ENCODE results near the gene BRD1.

Gene BRD1

DNA sequence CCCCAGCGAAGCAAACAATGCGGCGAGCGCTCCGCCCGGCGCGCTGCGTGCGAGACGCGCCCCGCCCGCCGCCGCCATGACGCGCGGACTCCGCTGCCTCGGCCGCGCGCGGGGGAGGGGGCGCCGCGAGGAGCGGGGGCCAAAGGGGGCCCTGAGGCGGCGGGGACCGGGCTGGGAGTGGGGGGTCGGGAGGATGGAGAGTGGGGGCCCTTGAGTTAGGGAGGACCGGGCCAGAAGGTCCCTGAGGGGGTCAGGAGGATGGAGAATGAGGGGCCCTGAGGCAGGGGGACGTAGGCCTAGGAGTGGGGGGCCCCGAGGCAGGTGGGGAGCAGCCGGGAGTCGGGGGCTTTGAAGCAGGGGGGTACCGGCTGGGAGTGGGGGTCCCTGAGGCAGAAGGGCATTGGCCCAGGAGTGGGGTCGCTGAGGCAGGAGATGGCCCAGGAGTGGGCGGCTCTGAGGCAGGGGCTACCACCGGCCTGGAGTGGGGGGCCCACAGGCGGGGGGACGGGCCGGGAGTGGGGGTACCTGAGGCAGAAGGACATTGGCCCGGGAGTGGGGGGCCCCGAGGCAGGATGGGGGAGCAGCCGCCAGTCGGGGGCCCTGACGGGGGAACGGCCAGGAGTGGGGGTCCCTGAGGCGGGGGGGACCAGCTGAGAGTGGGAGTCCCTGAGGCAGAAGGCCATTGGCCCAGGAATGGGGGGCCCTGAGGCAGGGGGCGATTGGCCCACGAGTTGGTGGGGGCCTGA is at the start of gene BRD1:
Gene BRD1 (minus strand): TSS at position 21 of the 746 bp plus-strand sequence. CDS start 3,556 bp downstream, outside the sequence.
- DNase-seq: no peak

- DNase-seq: no peak
Measured at GRCh38 chr22:49873228-49873940, 45.7 kb upstream of the BRD1 start.

DNA sequence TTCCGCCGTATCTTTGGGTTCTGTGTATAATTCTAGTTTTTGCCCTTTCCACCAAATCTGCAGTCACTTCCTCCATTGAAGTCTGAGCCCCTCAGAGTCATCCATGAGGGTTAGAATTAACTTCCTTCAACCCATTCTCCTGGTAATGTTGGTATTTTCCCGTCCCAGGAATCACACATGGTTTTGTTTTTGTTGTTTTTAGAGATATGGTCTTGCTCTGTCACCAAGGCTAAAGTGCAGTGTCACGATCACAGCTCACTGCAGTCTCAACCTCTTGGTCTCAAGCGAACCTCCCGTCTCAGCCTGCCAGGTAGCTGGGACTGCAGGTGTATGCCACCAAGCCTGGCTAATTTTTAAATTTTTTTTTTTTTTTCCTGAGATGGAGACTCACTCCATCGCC is 44.7 kb upstream of the BRD1 start:
- DNase-seq: no peak

DNA sequence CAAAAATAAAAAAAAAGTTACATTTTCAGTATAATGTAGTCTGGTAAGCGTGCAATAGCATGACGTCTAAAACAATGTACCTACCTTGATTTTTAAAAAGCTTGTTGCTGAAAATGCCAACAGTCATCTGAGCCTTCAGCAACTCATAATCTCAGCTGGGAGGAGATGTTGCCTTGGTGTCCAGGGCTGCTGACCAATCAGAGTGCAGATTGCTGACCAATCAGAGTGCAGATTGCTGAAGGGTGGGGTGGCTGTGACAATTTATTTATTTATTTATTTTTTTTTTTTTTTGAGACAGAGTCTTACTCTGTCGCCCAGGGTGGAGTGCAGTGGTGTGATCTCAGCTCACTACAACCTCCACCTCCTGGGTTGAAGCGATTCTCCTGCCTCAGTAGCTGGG is 43.8 kb upstream of the BRD1 start:
- no peak for DNase-seq

DNA sequence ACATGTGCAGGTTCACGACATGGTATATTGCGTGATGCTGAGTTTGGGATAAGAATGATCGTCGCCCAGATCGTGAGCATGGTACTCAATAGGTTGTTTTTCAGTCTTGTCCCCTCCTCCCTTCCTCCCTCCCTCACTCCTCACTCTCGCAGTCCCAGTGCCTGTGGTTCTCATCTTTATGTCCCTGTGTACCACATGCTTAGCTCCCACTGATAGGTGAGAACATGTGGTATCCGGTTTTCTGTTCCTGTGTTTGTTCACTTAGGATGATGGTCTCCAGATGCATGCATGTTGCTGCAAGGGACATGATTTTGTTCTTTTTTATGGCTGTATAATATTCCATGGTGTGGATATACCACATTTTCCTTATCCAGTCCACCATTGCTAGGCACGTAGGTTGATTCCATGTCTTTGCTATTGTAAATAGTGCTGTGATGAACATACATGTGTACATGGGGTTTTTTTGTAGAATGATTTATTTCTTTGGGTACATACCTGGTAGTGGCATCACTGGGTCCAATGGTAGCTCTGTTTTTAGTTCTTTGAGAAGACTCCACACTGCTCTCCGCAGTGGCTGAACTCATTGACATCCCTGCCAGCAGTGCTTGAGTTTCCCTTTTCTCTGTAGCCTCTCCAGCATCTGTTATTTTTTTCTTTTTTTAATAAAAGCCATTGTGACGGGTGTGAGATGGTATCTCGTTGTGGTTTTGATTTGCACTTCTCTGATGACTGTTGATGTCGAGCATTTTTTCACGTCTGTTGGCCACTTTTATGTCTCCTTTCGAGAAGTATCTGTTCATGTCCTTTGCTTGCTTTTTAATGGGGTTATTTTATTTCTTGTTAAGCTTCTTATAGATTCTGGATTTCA is 42.4 kb upstream of the BRD1 start:
- no peak for DNase-seq

GRCh38 chr22:49869086-49869830 is 41.6 kb upstream of the BRD1 start:
- no peak for DNase-seq

DNA sequence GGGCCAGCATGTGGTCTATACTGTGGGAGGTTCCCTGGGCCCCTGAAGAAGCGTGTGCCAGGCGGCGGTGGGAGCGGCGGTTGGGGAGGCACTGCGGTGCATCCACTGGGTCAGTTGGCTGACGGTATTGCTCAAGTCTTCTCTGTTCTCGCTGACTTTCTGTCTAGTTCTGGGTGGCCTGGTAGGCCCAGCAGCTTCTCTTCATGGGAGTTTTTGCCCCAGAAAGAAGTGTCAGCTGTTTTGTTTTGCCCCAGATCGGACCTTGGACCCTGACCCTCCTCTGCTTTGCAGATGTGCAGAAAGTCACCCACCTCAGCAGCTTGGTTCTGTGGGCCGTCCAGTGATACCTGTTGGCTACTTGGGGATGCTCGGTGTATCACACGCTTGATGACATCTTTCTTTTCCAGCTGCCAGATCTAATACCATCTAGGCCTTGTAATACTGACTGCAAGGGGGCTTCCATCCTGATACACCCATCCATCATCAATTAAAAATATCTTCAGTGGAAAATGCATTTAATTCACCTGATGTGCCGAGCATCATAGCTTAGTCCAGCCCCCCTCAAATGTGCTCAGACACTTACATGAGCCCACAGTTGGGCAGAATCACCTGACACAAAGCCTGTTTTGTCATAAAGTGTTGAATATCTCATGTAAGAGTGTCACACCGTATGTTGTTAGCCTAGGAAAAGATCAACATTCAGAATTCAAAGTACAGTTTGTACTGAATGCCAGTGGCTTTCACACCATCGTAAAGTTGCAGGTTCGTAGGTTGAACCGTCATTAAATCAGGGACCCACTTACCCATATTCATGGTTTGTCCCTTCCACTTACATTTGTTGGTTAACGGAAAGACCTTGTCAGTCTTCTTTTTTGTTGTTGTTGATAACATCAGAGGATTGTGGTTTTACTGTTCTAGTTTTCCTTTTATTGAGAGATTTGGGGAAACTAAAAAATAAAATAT is 39.9 kb upstream of the BRD1 start:
- no peak for DNase-seq

GRCh38 chr22:49866646-49867045 is 39.0 kb upstream of the BRD1 start:
- DNase-seq: no peak

DNA sequence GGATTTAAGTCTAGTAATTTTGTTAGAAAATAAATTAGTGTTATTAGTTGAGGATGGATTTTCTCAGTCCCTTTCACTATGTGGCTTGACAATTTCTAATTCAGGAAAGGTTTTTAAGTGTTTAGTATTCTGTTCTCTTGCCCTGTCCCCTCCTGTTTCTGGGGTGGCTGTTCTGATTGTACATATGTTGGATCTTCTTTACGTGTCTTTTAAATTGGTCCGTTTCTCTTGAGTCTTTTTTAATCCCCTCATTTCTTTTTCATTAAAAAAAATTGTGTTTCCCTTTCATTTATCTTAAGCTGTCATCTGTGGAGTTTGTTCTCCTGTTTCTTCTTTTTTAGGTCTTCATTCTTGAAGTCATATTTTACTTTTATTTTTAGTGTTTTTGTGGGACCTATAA is 38.5 kb upstream of the BRD1 start:
- no peak for DNase-seq

- no peak for DNase-seq
Measured at GRCh38 chr22:49865156-49865555, 37.5 kb upstream of the BRD1 start.

DNA sequence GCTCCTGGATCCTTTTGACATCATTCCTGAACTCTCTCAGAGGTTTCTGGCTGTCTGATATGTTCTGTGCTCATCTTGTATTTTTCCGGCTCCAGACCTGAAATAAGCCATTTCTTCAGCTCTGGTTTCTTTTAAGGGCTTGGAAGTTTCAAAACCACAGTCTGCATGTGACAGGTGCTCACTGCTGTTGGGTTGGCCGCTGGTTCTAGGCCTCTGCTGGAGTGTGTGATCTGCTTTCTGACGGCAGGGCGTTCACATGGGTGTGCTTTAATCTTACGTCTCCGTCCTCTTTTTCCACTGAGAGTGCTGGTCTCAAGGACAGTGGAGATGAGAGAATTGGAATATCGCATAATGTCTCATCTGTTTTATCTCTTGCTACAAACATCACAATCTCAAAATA is 36.3 kb upstream of the BRD1 start:
- no peak for DNase-seq

GRCh38 chr22:49862496-49862776 is 34.8 kb upstream of the BRD1 start:
- DNase-seq: no peak

DNA sequence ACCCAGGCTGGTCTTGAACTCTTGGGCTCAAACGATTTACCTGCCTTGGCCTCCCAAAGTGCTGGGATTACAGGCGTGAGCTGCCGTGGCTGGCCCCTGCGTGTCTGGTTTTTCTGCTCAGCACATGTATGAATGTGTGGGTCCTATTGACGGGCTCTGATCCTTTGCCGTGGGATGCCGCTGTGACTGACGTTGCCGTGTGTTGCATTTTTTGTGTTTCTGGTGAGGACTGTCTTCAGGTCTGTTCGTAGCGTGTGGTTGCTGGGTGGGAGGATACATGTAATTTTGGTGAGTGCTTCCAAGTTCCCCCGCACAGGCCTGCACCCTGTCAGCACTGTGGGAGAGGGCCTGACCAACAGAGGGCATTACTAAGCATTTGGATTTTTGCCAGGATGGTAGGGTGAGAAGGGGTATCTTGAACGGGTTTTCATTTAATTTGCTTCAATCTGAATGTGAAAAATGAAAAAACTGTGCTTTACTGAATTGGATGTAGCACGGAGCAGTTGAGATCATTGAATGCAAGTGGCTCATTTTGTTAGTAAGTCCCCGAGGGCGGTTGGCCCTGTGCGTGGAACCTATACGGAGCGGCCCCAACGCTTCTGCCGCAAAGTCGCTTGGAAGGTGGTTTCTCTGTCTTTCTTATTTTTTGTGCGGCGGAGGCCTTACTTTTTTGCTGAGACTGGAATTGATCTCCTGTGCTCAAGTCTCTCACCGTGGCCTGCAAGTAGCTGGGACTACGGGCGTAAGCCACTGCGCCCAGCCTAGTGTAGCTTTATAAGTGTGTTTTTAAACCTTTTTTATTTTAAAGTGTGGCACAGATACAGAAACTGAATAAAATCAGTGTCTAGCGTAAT is 34.2 kb upstream of the BRD1 start:
- DNase-seq: no peak

- no peak for DNase-seq
Measured at GRCh38 chr22:49858827-49859226, 31.2 kb upstream of the BRD1 start.

DNA sequence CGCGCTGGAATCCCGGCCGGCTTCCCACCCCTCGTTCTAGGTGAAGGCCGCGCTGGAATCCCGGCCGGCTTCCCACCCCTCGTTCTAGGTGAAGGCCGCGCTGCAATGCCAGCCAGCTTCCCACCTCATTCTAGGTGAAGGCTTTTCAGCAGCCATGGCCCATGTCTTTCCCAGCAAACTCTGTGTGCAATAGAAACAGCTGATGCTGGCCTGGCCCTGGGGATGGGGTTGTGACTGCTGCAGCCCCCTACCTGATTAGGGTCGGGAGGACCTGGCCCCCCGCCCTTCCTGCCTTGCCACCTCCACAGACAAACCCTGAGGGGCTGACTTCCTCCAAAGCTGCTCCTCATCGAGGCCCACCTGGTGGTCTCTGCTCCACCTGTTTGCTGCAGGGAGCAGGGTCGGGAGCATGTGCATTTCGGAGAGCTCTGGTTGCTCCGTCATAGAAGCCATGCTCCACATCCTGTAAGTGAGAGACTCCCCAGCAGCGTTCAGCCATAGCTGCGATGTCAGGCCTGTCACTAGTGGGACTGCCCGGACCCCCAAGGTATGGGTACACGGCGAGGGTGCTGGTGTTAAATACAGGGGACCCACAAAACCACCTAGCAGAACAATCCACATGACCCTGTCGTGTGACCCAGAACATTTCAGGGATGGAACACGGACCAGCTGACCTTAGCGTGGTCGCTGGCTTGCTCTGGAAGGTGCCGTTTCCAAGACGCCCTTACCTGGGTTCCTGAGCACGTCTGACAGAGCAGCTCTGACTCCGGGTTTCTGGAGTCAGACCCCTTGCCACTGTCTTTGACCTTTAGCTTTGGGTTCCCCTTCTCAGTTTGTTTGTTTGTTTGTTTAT is 29.3 kb upstream of the BRD1 start:
- no peak for DNase-seq

- no peak for DNase-seq
Measured at GRCh38 chr22:49856343-49856742, 28.7 kb upstream of the BRD1 start.

DNA sequence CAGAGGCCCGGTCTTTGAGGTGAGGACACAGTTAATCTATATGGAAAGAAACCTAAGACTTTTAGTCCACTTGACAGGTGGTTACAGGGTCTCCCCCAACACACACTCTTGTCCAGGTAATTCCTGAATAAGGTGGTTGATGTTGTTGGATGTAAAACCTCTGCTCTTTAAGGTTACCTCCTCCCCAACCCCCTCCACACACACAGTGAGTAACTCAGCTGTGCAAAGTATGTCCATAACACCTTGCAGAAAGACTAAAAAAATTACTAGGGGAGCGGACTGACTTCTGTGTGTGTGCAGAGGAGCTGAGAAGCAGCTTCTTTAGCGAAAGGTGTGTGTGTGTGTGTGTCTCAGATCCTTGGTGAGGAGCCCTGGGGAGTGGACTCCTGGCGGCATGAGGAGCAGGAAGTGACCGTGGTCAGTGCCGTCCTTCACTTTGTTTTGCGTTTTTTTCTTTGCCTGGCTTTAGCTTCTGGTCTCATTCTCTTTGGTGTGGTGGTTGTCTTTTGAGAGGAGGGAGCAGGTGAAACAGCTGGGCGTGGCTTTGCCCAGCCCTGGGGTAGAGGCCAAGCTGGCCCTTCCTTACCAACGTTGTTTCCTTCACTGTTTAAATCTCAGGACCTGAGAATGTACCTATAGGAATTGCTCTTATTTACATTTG is 27.7 kb upstream of the BRD1 start:
- no peak for DNase-seq

DNA sequence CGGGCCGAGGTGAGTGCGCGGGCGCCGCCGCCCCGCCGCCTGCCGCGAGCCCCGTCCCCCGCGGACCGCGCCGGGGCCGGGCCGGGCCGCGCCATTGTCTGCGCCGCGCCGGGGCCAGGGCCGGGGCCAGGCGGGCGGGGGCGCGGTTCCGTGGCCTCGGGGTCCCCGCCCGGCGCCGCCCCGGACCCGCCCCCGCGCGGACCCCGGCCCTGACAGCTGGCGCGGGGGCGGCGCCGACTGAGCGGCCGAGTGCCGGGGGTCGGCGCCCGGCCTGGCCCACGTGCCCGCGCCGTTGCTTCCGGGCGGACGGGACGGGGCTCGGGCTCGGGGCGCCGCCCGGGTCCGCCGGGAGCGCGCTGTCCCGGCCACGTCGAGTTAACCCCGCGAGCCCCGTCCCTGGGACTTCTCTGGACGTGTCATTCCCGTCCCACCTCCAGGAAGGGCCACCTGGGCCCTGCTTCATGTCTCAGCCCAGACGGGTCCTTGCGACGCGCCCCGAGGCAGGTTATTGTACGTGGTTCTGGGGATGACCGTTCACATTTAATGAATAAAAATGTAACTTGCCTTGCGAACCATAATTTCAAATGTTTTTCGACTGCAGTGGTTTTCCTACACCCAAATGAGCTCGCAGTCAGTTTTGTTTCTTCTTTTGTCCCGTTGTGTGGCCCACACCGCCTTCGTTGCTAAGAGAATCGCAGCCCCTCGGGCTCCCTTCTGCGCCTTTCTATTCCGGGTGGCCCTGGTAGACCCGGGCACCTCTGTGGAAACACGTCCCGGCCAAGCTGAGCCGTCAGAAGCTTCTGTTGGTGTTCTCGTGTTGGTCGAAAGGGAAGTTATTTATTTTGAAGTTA is 26.5 kb upstream of the BRD1 start:
- no peak for DNase-seq

Data from amniotic stem cell (primary cell).